ENCODE measurements around the gene GSTM3.

DNA sequence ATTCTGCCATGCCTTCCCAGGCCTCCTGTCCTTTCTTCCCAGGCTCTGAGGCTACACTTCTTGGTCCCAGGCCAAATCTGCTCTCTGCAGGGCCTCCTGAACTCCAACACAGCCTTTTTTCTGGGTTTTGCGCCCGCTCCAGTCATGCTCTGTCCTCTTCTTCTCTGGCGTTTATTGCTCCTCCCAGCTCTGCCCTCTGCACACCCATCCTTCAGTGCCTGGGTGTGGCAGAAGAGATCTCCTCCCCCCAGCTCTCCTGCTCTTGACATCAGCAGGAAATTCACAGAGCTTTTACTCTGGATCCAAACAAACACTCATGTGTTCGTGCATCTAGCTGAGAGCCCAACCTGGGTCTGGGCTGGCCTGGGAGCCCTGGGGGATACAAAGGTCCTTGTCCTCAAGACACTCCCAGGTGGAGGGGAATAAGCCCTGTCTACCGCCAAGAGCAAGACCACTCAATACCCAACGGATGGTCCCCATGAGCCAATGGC lies 45.7 kb upstream of the GSTM3 start:
- TF ChIP-seq POLR2A (IDR thresholded peaks at IDR 0.05; ENCODE audit: insufficient read depth in 1 of 2, low read depth in 2 of 2, low read length in 2 of 2) = no peak
- TF ChIP-seq, protein P1, sequence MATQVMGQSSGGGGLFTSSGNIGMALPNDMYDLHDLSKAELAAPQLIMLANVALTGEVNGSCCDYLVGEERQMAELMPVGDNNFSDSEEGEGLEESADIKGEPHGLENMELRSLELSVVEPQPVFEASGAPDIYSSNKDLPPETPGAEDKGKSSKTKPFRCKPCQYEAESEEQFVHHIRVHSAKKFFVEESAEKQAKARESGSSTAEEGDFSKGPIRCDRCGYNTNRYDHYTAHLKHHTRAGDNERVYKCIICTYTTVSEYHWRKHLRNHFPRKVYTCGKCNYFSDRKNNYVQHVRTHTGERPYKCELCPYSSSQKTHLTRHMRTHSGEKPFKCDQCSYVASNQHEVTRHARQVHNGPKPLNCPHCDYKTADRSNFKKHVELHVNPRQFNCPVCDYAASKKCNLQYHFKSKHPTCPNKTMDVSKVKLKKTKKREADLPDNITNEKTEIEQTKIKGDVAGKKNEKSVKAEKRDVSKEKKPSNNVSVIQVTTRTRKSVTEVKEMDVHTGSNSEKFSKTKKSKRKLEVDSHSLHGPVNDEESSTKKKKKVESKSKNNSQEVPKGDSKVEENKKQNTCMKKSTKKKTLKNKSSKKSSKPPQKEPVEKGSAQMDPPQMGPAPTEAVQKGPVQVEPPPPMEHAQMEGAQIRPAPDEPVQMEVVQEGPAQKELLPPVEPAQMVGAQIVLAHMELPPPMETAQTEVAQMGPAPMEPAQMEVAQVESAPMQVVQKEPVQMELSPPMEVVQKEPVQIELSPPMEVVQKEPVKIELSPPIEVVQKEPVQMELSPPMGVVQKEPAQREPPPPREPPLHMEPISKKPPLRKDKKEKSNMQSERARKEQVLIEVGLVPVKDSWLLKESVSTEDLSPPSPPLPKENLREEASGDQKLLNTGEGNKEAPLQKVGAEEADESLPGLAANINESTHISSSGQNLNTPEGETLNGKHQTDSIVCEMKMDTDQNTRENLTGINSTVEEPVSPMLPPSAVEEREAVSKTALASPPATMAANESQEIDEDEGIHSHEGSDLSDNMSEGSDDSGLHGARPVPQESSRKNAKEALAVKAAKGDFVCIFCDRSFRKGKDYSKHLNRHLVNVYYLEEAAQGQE (IDR thresholded peaks at IDR 0.05; ENCODE audit: borderline replicate concordance in 1 of 2, low read depth in 1 of 2, low read length in 2 of 2) = no peak

Measured in HepG2 (cell line).